ENCODE measurements around the gene COL11A2. TPM values are rescaled to one million over a fixed set of nuclear protein-coding genes. Genes with fewer than 3 reads are reported as not detected.

The COL11A2 gene
- total and polyA plus RNA-seq, 2 of the 13 experiments (the other 11 are each of a cell fraction or from before 2014, with no cell fraction given), result 0.55 TPM

DNA sequence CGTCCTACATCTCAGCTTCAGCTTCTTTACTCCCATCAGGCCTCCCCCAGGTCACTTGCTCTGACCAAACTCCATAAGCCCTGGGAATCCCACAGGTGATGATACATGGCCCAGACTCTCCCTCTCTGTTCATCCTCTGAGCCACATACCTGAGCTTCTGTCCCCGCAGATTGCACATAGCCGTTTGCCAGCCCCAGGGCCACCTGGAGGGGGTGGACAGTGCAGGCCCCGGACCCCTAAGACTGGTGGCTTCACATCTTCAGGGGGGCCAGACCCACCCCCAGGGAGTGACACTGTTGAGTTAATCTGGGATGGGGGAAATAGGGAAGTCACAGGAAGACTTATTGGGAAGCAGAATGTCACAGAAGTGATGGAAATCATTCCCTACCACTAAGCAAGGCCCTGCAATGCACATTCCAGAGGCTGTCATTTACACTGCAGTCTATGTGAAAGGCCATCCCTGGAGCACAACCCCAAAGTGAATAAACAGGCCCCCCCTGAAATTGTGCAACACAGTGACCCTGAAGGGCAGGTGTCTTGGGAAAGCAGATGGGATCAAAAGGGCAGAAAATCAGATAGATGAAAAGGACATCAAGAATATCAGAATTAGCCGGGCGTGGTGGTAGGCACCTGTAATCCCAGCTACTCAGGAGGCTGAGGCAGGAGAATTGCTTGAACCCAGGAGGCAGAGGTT, 6.0 kb upstream of the COL11A2 start (continued):
- TF ChIP-seq ZSCAN29 (CRISPR knock-in tag; conservative IDR thresholded peaks at IDR 0.05) (peak; percentile 77; the same call in 1 of the 2 replicates), HNRNPUL1 (IDR thresholded peaks at IDR 0.05; ENCODE audit: low read depth, low read length) (no peak), ZBTB46 (CRISPR knock-in tag; IDR thresholded peaks at IDR 0.05; ENCODE audit: borderline replicate concordance) (0 out of 2 replicates have a peak, but pooled peaks have one; percentile 30), ZNF124 (CRISPR knock-in tag; IDR thresholded peaks at IDR 0.05) (0 out of 2 replicates have a peak, but pooled peaks have one; percentile 83), KAT8 (CRISPR knock-in tag; IDR thresholded peaks at IDR 0.05) (peak; percentile 78), ZFAT (CRISPR knock-in tag; conservative IDR thresholded peaks at IDR 0.05) (no peak)
- TF ChIP-seq, protein P1, sequence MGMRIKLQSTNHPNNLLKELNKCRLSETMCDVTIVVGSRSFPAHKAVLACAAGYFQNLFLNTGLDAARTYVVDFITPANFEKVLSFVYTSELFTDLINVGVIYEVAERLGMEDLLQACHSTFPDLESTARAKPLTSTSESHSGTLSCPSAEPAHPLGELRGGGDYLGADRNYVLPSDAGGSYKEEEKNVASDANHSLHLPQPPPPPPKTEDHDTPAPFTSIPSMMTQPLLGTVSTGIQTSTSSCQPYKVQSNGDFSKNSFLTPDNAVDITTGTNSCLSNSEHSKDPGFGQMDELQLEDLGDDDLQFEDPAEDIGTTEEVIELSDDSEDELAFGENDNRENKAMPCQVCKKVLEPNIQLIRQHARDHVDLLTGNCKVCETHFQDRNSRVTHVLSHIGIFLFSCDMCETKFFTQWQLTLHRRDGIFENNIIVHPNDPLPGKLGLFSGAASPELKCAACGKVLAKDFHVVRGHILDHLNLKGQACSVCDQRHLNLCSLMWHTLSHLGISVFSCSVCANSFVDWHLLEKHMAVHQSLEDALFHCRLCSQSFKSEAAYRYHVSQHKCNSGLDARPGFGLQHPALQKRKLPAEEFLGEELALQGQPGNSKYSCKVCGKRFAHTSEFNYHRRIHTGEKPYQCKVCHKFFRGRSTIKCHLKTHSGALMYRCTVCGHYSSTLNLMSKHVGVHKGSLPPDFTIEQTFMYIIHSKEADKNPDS (CRISPR knock-in tag; IDR thresholded peaks at IDR 0.05), result no peak
